ENCODE data around the gene FOXO3.

- TF ChIP-seq CTCF (IDR thresholded peaks at IDR 0.05) = no peak
- no peak for TF ChIP-seq POLR2AphosphoS5 (IDR thresholded peaks at IDR 0.05)
- no peak for TF ChIP-seq EP300 (IDR thresholded peaks at IDR 0.05; ENCODE audit: low read depth)
Observed at GRCh38 chr6:108568101-108568500, 7.4 kb downstream of the FOXO3 start.
